ENCODE results near the gene TBXT. TPM values are rescaled to one million over a fixed set of nuclear protein-coding genes. Genes with fewer than 3 reads are reported as not detected.

The TBXT gene
- total and polyA plus RNA-seq, 2 experiments from 2014 or later, result 0.23 TPM; not detected in 1

- H3K27ac Mint-ChIP-seq, result no peak overlapping the region
- Histone ChIP-seq H4K20me1 (replicated peaks; ENCODE audit: insufficient read depth) (no peaks in the 10 kb centered on the region), H3K79me2 (replicated peaks; ENCODE audit: insufficient read depth) (no peaks in the 10 kb centered on the region), H3K36me3 (ENCODE audit: insufficient read depth) (peaks cover 10% of the 10 kb centered on the region), H3K9me2 (ENCODE audit: insufficient read depth) (no peaks in the 10 kb centered on the region), H3K27me3 (ENCODE audit: insufficient read depth) (no peaks in the 10 kb centered on the region), H3K4me2 (no peak overlapping the region), H3K4me3 (no peak overlapping the region), H3K27ac (ENCODE audit: low read depth) (no peak overlapping the region), H3F3A (replicated peaks; ENCODE audit: low read depth) (no peaks in the 10 kb centered on the region), H2AFZ (no peak overlapping the region), H3K4me1 (ENCODE audit: insufficient read depth) (no peaks in the 10 kb centered on the region)
- no peaks in the 10 kb centered on the region for H3K27me3 Mint-ChIP-seq (ENCODE audit: insufficient read depth, low read depth, poor library complexity)
- DNase-seq (ENCODE audit: low spot score), result no peak
- no peaks in the 10 kb centered on the region for H3K4me1 Mint-ChIP-seq
- no peak overlapping the region for H3K4me3 Mint-ChIP-seq
- no peak for TF ChIP-seq EZH2 (IDR thresholded peaks at IDR 0.05; ENCODE audit: low read depth, unreplicated experiment)
- no peak for TF ChIP-seq STAT1 (IDR thresholded peaks at IDR 0.05; ENCODE audit: unreplicated experiment)
- no peak for TF ChIP-seq REST (IDR thresholded peaks at IDR 0.05; ENCODE audit: unreplicated experiment)
- TF ChIP-seq ZNF331 (CRISPR knock-in tag; IDR thresholded peaks at IDR 0.05; ENCODE audit: low read depth), result no peak
- TF ChIP-seq ZNF462 (CRISPR knock-in tag; IDR thresholded peaks at IDR 0.05), result no peak
- no peak for TF ChIP-seq CTCF (conservative IDR thresholded peaks at IDR 0.05; ENCODE audit: low read depth in 2 of 2)
- TF ChIP-seq ETS1 (IDR thresholded peaks at IDR 0.05), result no peak
- no peak for TF ChIP-seq POLR2AphosphoS5 (IDR thresholded peaks at IDR 0.05; ENCODE audit: low read depth)
- no peak for TF ChIP-seq EZH2phosphoT487 (IDR thresholded peaks at IDR 0.05; ENCODE audit: unreplicated experiment)
- ATAC-seq, result no peak
- H3K9me3 Mint-ChIP-seq, result peaks cover 27% of the 10 kb centered on the region
- H3K36me3 Mint-ChIP-seq (ENCODE audit: low read depth), result peaks cover 8% of the 10 kb centered on the region; the same call in 2 of the 3 replicates
Observed at GRCh38 chr6:166152660-166153059, 15.0 kb downstream of the TBXT start.

Measured in GM23338 (cell line).